ENCODE data around the gene IL24.

DNA sequence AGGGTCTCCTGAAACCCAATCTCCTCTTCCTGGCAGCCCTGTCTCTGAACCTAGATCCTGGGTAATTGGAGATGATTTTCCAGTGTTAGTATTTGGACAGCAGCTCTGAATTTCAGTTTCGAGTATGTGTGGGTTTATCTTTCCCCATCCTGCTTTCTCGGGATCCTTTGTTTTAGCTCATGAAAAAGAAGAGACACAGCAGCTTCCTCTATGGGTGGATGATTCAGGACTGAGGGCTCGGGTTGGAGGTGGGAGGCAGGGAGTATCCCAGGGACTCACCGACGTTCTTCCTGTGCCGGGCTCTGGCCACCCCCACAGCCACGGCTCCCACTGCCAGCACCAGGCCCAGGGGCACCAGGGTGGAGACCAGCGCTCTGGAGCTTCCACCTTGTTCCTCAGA lies 34.9 kb downstream of the IL24 start:
- no peak for TF ChIP-seq EZH2 (IDR thresholded peaks at IDR 0.05; ENCODE audit: borderline replicate concordance, insufficient read depth, low read depth, low read length, poor library complexity, severe bottlenecking)
- TF ChIP-seq, protein P1, sequence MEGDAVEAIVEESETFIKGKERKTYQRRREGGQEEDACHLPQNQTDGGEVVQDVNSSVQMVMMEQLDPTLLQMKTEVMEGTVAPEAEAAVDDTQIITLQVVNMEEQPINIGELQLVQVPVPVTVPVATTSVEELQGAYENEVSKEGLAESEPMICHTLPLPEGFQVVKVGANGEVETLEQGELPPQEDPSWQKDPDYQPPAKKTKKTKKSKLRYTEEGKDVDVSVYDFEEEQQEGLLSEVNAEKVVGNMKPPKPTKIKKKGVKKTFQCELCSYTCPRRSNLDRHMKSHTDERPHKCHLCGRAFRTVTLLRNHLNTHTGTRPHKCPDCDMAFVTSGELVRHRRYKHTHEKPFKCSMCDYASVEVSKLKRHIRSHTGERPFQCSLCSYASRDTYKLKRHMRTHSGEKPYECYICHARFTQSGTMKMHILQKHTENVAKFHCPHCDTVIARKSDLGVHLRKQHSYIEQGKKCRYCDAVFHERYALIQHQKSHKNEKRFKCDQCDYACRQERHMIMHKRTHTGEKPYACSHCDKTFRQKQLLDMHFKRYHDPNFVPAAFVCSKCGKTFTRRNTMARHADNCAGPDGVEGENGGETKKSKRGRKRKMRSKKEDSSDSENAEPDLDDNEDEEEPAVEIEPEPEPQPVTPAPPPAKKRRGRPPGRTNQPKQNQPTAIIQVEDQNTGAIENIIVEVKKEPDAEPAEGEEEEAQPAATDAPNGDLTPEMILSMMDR (IDR thresholded peaks at IDR 0.05) = no peak
